MM.1S (cell line): Measurements from ENCODE around the gene WNT10A.

ENCODE experiments used
- DNase-seq: peaks from one replicate; pipeline ENCODE4 v3.0.0-alpha.2; 2015
- H2AFZ ChIP-seq: fragments of 300-600 bp; sonication (generic); 2 replicates; pipeline ENCODE4 v1.6.0; 2016; ENCODE audit warnings: antibody characterized with exemption, low read length
- H3F3A ChIP-seq: fragments of 300-600 bp; sonication (generic); 2 replicates; pipeline ENCODE4 v1.6.1; 2016; ENCODE audit warnings: mild to moderate bottlenecking, antibody characterized with exemption, low read length, moderate library complexity, mixed read lengths; ENCODE audit not compliant: insufficient read depth
- H3K27ac ChIP-seq: fragments of 300-600 bp; sonication (generic); 2 replicates; pipeline ENCODE4 v1.5.1; 2016; ENCODE audit warnings: mild to moderate bottlenecking, low read length
- H3K27me3 ChIP-seq: fragments of 300-600 bp; sonication (generic); replicated peaks from 2 replicates; pipeline ENCODE4 v1.6.0; 2016; ENCODE audit warnings: low read length; ENCODE audit not compliant: insufficient read depth
- H3K36me3 ChIP-seq: fragments of 300-600 bp; sonication (generic); replicated peaks from 2 replicates; pipeline ENCODE4 v1.6.1; 2016; ENCODE audit warnings: mild to moderate bottlenecking, low read length, mixed read lengths; ENCODE audit not compliant: insufficient read depth
- H3K4me1 ChIP-seq: fragments of 300-600 bp; sonication (generic); 2 replicates; pipeline ENCODE4 v1.6.1; 2016; ENCODE audit warnings: low read length, mixed read lengths
- H3K4me2 ChIP-seq: fragments of 300-600 bp; sonication (generic); 2 replicates; pipeline ENCODE4 v1.6.0; 2016; ENCODE audit warnings: low read depth, low read length
- H3K4me3 ChIP-seq: fragments of 300-600 bp; sonication (generic); 2 replicates; pipeline ENCODE4 v1.5.1; 2016; ENCODE audit warnings: low read length, mixed read lengths
- H3K79me2 ChIP-seq: fragments of 300-600 bp; sonication (generic); 2 replicates; pipeline ENCODE4 v1.6.1; 2016; ENCODE audit warnings: mixed run types, low read length, mixed read lengths
- H3K9ac ChIP-seq: fragments of 300-600 bp; sonication (generic); 2 replicates; pipeline ENCODE4 v1.6.1; 2016; ENCODE audit warnings: low read length, mixed read lengths
- H3K9me2 ChIP-seq: fragments of 300-600 bp; sonication (generic); replicated peaks from 2 replicates; pipeline ENCODE4 v1.6.1; 2016; ENCODE audit warnings: mild to moderate bottlenecking, low read length, mixed read lengths; ENCODE audit not compliant: insufficient read depth
- H3K9me3 ChIP-seq: fragments of 300-600 bp; sonication (generic); replicated peaks from 2 replicates; pipeline ENCODE4 v1.6.1; 2016; ENCODE audit warnings: mild to moderate bottlenecking, low read length, mixed read lengths; ENCODE audit not compliant: insufficient read depth
- H4K20me1 ChIP-seq: fragments of 300-600 bp; sonication (generic); 2 replicates; pipeline ENCODE4 v1.6.1; 2016; ENCODE audit warnings: mild to moderate bottlenecking, low read length, moderate library complexity, mixed read lengths; ENCODE audit not compliant: insufficient read depth
- EZH2 ChIP-seq: fragments of 300-600 bp; sonication (generic); optimal IDR thresholded peaks from 2 replicates; pipeline ENCODE3; 2017; ENCODE audit warnings: low read depth, mild to moderate bottlenecking, antibody characterized with exemption, low read length, mixed read lengths
- EZH2phosphoT487 ChIP-seq: fragments of 300-600 bp; sonication (generic); IDR thresholded peaks from 2 replicates; pipeline ENCODE4 v1.6.1; 2018; ENCODE audit warnings: antibody characterized with exemption, low read length
- TF ChIP-seq, protein P1 (sequence below): fragments of 300-600 bp; sonication (generic); IDR thresholded peaks from 2 replicates; pipeline ENCODE4 v1.5.1; 2016; ENCODE audit warnings: antibody characterized with exemption, low read length, mixed read lengths

WNT10A gene

DNA sequence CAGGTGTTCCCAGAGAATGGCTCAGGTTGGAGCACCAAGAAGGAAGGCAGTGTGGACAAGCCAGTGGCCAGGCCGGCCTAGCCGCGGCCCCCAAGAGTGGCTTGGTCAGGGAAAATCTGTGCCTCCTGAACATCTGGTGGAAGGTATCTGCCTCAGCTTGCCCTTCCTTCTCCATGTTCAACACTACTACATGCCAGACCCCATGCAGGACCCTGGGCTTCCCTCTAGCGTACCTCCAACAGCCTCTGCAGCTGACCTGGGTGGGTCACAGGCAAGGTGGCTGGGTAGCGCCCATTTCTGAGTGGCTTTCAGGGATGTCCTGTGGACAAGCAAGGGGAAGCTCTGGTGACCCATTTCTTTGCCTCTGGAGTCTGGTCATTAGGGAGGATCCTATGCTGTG, 7.7 kb downstream of the WNT10A start:
- H3K9me2 ChIP-seq = no peaks in the 10 kb centered on the region
- H2AFZ ChIP-seq = no peak overlapping the region
- no peak overlapping the region for H3K9ac ChIP-seq
- peaks cover 65% of the 10 kb centered on the region for H3K4me1 ChIP-seq
- H3K79me2 ChIP-seq = peaks cover 55% of the 10 kb centered on the region
- H3K27me3 ChIP-seq = no peaks in the 10 kb centered on the region
- no peak for DNase-seq
- H3K4me3 ChIP-seq = no peak overlapping the region
- H3K9me3 ChIP-seq = no peaks in the 10 kb centered on the region
- H3K36me3 ChIP-seq = no peaks in the 10 kb centered on the region
- H3K4me2 ChIP-seq = no peak overlapping the region
- TF ChIP-seq, protein P1, sequence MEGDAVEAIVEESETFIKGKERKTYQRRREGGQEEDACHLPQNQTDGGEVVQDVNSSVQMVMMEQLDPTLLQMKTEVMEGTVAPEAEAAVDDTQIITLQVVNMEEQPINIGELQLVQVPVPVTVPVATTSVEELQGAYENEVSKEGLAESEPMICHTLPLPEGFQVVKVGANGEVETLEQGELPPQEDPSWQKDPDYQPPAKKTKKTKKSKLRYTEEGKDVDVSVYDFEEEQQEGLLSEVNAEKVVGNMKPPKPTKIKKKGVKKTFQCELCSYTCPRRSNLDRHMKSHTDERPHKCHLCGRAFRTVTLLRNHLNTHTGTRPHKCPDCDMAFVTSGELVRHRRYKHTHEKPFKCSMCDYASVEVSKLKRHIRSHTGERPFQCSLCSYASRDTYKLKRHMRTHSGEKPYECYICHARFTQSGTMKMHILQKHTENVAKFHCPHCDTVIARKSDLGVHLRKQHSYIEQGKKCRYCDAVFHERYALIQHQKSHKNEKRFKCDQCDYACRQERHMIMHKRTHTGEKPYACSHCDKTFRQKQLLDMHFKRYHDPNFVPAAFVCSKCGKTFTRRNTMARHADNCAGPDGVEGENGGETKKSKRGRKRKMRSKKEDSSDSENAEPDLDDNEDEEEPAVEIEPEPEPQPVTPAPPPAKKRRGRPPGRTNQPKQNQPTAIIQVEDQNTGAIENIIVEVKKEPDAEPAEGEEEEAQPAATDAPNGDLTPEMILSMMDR = no peak
- TF ChIP-seq EZH2 (no peak), EZH2phosphoT487 (no peak)
- H4K20me1 ChIP-seq = no peaks in the 10 kb centered on the region
- H3F3A ChIP-seq = peaks cover 31% of the 10 kb centered on the region
- no peak overlapping the region for H3K27ac ChIP-seq

DNA sequence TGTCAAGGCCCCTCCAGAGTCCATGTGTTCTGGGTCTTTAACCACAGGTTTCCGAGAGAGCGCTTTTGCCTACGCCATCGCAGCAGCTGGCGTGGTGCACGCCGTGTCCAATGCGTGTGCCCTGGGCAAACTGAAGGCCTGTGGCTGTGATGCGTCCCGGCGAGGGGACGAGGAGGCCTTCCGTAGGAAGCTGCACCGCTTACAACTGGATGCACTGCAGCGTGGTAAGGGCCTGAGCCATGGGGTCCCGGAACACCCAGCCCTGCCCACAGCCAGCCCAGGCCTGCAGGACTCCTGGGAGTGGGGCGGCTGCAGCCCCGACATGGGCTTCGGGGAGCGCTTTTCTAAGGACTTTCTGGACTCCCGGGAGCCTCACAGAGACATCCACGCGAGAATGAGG, 9.3 kb downstream of the WNT10A start:
- no peak for DNase-seq
- no peaks in the 10 kb centered on the region for H3K9me2 ChIP-seq
- no peak overlapping the region for H3K9ac ChIP-seq
- no peak overlapping the region for H3K4me3 ChIP-seq
- no peak overlapping the region for H2AFZ ChIP-seq
- peaks cover 38% of the 10 kb centered on the region for H3F3A ChIP-seq
- TF ChIP-seq EZH2 (no peak), EZH2phosphoT487 (no peak)
- TF ChIP-seq, protein P1 = no peak
- no peaks in the 10 kb centered on the region for H3K27me3 ChIP-seq
- no peak overlapping the region for H3K4me2 ChIP-seq
- H3K36me3 ChIP-seq = no peaks in the 10 kb centered on the region
- no peak overlapping the region for H3K27ac ChIP-seq
- H4K20me1 ChIP-seq = no peaks in the 10 kb centered on the region
- peaks cover 57% of the 10 kb centered on the region for H3K79me2 ChIP-seq
- peaks cover 73% of the 10 kb centered on the region for H3K4me1 ChIP-seq
- H3K9me3 ChIP-seq = no peaks in the 10 kb centered on the region

DNA sequence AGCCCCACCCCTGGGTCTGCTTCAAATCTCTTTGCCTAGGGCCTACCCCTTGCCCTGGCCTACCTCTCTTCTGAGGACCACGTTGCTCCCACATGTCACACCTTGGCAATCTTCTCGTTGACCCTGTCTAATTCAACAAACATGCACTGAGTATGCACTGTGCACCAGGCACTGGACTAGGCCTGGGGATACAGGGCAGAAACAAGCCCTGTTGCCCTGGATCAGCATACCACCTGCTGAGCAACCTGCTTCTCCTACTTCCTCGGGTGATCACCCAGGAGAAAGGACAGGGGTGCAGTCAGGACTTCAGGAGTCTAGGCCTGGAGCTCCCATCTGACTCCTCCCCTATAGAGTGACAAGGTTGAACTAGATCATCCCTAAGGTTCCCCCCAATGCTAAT, 9.7 kb downstream of the WNT10A start:
- Histone ChIP-seq H3K9me3 (no peaks in the 10 kb centered on the region), H4K20me1 (no peaks in the 10 kb centered on the region), H3K9me2 (no peaks in the 10 kb centered on the region), H2AFZ (no peak overlapping the region), H3K4me2 (no peak overlapping the region), H3K27ac (no peak overlapping the region), H3K9ac (no peak overlapping the region), H3K4me3 (no peak overlapping the region), H3K4me1 (peaks cover 73% of the 10 kb centered on the region), H3K79me2 (peaks cover 53% of the 10 kb centered on the region), H3K36me3 (no peaks in the 10 kb centered on the region), H3F3A (peaks cover 37% of the 10 kb centered on the region), H3K27me3 (no peaks in the 10 kb centered on the region)
- TF ChIP-seq EZH2 = no peak
- no peak for TF ChIP-seq EZH2phosphoT487
- TF ChIP-seq, protein P1 = no peak
- no peak for DNase-seq
